CD14-positive monocyte (primary cell): ENCODE measurements around the gene MYZAP. TPM values are rescaled to one million over a fixed set of nuclear protein-coding genes. Genes with fewer than 3 reads are reported as not detected.
A peak's percentile ranks its signal among the peaks of the same experiment; 100 is the strongest.

Experiments
- DNase-seq, 3 donors: peaks; one replicate each; pipeline ENCODE4 v3.0.0-alpha.2; 2011 to 2022
- H2AFZ ChIP-seq: 2 replicates; pipeline ENCODE4 v1.6.0; 2012; ENCODE audit warnings: mild to moderate bottlenecking, low read depth, low read length, inconsistent platforms; ENCODE audit not compliant: insufficient read depth, poor library complexity, severe bottlenecking
- H3K27ac ChIP-seq, 2 donors: 1 replicate in 1 of 2; 2 replicates in 1 of 2; pipeline ENCODE4 v1.5.1; 2012 to 2013; ENCODE audit warnings: low read length in 2 of 2, control low read depth in 1 of 2, inconsistent platforms in 1 of 2, low read depth in 1 of 2, mild to moderate bottlenecking in 1 of 2
- H3K27me3 ChIP-seq, 2 donors: one replicate each; pipeline versions ENCODE4 v1.6.0 to v1.6.1; 2011 to 2013; ENCODE audit warnings: low read length in 2 of 2; ENCODE audit not compliant: control insufficient read depth in 2 of 2, insufficient read depth in 2 of 2
- H3K36me3 ChIP-seq, 2 donors: replicated peaks in 1 of 2; 1 replicate in 1 of 2; 2 replicates in 1 of 2; pipeline versions ENCODE4 v1.5.1 to v1.6.1; 2012 to 2013; ENCODE audit warnings: low read length in 2 of 2, control low read depth in 1 of 2, inconsistent platforms in 1 of 2, mild to moderate bottlenecking in 1 of 2; ENCODE audit not compliant: insufficient read depth in 2 of 2, control insufficient read depth in 1 of 2
- H3K4me1 ChIP-seq, 2 donors: 1 replicate in 1 of 2; 2 replicates in 1 of 2; pipeline versions ENCODE4 v1.5.1 to v1.6.1; 2012 to 2013; ENCODE audit warnings: low read length in 2 of 2, control low read depth in 1 of 2, inconsistent platforms in 1 of 2, mild to moderate bottlenecking in 1 of 2, moderate library complexity in 1 of 2; ENCODE audit not compliant: insufficient read depth in 2 of 2, control insufficient read depth in 1 of 2
- H3K4me2 ChIP-seq: replicated peaks from 2 replicates; pipeline ENCODE3; 2012; ENCODE audit warnings: low read length, moderate library complexity, mild to moderate bottlenecking; ENCODE audit not compliant: poor library complexity, severe bottlenecking; ENCODE audit errors: extremely low read depth
- H3K4me3 ChIP-seq, 3 experiments: fragments of 200-600 bp in 1 of 3; sonication (generic) in 1 of 3; replicated peaks in 1 of 3; 1 replicate in 2 of 3; 2 replicates in 1 of 3; pipeline ENCODE4 v1.5.1; 2011 to 2013; ENCODE audit warnings: low read length in 3 of 3, mild to moderate bottlenecking in 3 of 3, control low read depth in 2 of 3, low read depth in 2 of 3, inconsistent platforms in 1 of 3, moderate library complexity in 1 of 3
- H3K79me2 ChIP-seq: 2 replicates; pipeline ENCODE4 v1.6.0; 2012; ENCODE audit warnings: mild to moderate bottlenecking, control low read depth, inconsistent platforms, low read length, moderate library complexity; ENCODE audit not compliant: insufficient read depth
- H3K9ac ChIP-seq: 2 replicates; pipeline ENCODE4 v1.6.0; 2017; ENCODE audit warnings: low read length, mild to moderate bottlenecking; ENCODE audit not compliant: insufficient read depth, poor library complexity, severe bottlenecking
- H3K9me3 ChIP-seq, 2 donors: replicated peaks in 1 of 2; 1 replicate in 1 of 2; 2 replicates in 1 of 2; pipeline versions ENCODE4 v1.5.1 to v1.6.1; 2012 to 2013; ENCODE audit warnings: low read length in 2 of 2, control low read depth in 1 of 2; ENCODE audit not compliant: control insufficient read depth in 1 of 2, insufficient read depth in 1 of 2
- H4K20me1 ChIP-seq: 2 replicates; pipeline ENCODE4 v1.6.0; 2012; ENCODE audit warnings: mild to moderate bottlenecking, low read length, control low read depth, moderate library complexity; ENCODE audit not compliant: insufficient read depth
- H3K27ac Mint-ChIP-seq, 7 donors: one replicate each; pipeline ENCODE4 v1.8.0; 2020; ENCODE audit warnings: mild to moderate bottlenecking in 7 of 7, mixed read lengths in 7 of 7, moderate library complexity in 6 of 7, inconsistent platforms in 2 of 7
- H3K27me3 Mint-ChIP-seq, 3 donors: one replicate each; pipeline ENCODE4 v1.8.0; 2021 to 2022; ENCODE audit warnings: low read depth in 3 of 3, mild to moderate bottlenecking in 3 of 3, mixed read lengths in 3 of 3, moderate library complexity in 3 of 3, inconsistent platforms in 1 of 3
- H3K36me3 Mint-ChIP-seq, 2 donors: one replicate each; pipeline ENCODE4 v1.8.0; 2020; ENCODE audit warnings: mixed read lengths in 2 of 2, inconsistent platforms in 1 of 2, mild to moderate bottlenecking in 1 of 2
- H3K4me1 Mint-ChIP-seq: one replicate; pipeline ENCODE4 v1.8.0; 2020; ENCODE audit warnings: mild to moderate bottlenecking, mixed read lengths
- H3K4me3 Mint-ChIP-seq, 2 donors: one replicate each; pipeline ENCODE4 v1.8.0; 2020; ENCODE audit warnings: mild to moderate bottlenecking in 2 of 2, mixed read lengths in 2 of 2, moderate library complexity in 1 of 2
- H3K9me3 Mint-ChIP-seq, 7 donors: one replicate each; pipeline ENCODE4 v1.8.0; 2020 to 2022; ENCODE audit warnings: mixed read lengths in 7 of 7, mild to moderate bottlenecking in 6 of 7, moderate library complexity in 6 of 7, inconsistent platforms in 2 of 7
- WGBS: methylation state at CpG from one replicate; pipeline ENCODE4 v1.1.5; 2013; ENCODE audit warnings: missing lambda C conversion rate; ENCODE audit not compliant: insufficient coverage; 5-methylcytosine and 5-hydroxymethylcytosine counted together
- intact Hi-C, 2 donors: fragments of 100-400 bp; cut with micrococcal nuclease; formaldehyde crosslinking; loops; one replicate each; pipeline versions ENCODE4 v1.15.0 to v1.15.1; 2023
- polyA plus RNA-seq, 3 donors: library from polyadenylated mRNA; depleted of rRNA in 1 of 3; unstranded in 2 of 3; stranded (reverse) in 1 of 3; fragments of 300-500 nt in 2 of 3; fragments of >200 nt in 1 of 3; fragmentation: Illumina TruSeq in 2 of 3; gene quantifications; 1 replicate in 2 of 3; 2 replicates in 1 of 3; pipeline ENCODE4 v1.2.3, GENCODE V29; 2012 to 2021
- TF ChIP-seq, protein P1 (sequence below): fragments of 200-600 bp; IDR thresholded peaks from one replicate; pipeline ENCODE4 v1.8.0; 2022; ENCODE audit warnings: antibody characterized with exemption, mild to moderate bottlenecking

MYZAP gene
- polyA plus RNA-seq, 3 donors, result 0.12 to 0.13 TPM; not detected in 1

GRCh38 chr15:57720867-57721266 is 129.2 kb downstream of the MYZAP start:
- Histone ChIP-seq H3K27ac (no peak overlapping the region), H3K79me2 (no peaks in the 10 kb centered on the region), H2AFZ (no peak overlapping the region), H3K9ac (no peak overlapping the region), H3K4me1 (no peaks in the 10 kb centered on the region), H3K27me3 (no peaks in the 10 kb centered on the region), H3K4me2 (no peak overlapping the region), H3K4me3 (no peak overlapping the region), H4K20me1 (peaks cover 5% of the 10 kb centered on the region), H3K36me3 (peaks cover 16 to 34% of the 10 kb centered on the region in 2 donors), H3K9me3 (no peaks in the 10 kb centered on the region)
- TF ChIP-seq, protein P1, sequence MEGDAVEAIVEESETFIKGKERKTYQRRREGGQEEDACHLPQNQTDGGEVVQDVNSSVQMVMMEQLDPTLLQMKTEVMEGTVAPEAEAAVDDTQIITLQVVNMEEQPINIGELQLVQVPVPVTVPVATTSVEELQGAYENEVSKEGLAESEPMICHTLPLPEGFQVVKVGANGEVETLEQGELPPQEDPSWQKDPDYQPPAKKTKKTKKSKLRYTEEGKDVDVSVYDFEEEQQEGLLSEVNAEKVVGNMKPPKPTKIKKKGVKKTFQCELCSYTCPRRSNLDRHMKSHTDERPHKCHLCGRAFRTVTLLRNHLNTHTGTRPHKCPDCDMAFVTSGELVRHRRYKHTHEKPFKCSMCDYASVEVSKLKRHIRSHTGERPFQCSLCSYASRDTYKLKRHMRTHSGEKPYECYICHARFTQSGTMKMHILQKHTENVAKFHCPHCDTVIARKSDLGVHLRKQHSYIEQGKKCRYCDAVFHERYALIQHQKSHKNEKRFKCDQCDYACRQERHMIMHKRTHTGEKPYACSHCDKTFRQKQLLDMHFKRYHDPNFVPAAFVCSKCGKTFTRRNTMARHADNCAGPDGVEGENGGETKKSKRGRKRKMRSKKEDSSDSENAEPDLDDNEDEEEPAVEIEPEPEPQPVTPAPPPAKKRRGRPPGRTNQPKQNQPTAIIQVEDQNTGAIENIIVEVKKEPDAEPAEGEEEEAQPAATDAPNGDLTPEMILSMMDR, result no peak
- Mint-ChIP-seq H3K9me3 (peaks cover 0 to 5% (median 2%) of the 10 kb centered on the region in 7 donors), H3K27me3 (no peaks in the 10 kb centered on the region), H3K4me3 (no peak overlapping the region), H3K4me1 (no peaks in the 10 kb centered on the region), H3K27ac (no peak overlapping the region), H3K36me3 (peaks cover 36 to 42% of the 10 kb centered on the region in 2 donors)
- intact Hi-C loops, result no loop called here
- WGBS, result no CpG with 5 or more reads among the region's 3 CpGs
- DNase-seq, result no peak

- Histone ChIP-seq H3K9ac (no peak overlapping the region), H3K9me3 (no peaks in the 10 kb centered on the region), H3K36me3 (no peaks in the 10 kb centered on the region), H3K27me3 (no peaks in the 10 kb centered on the region), H2AFZ (no peak overlapping the region), H3K4me2 (no peak overlapping the region), H3K4me3 (no peak overlapping the region), H3K79me2 (no peaks in the 10 kb centered on the region), H3K27ac (no peak overlapping the region), H3K4me1 (no peaks in the 10 kb centered on the region), H4K20me1 (no peaks in the 10 kb centered on the region)
- Mint-ChIP-seq H3K4me1 (no peaks in the 10 kb centered on the region), H3K4me3 (no peak overlapping the region), H3K9me3 (peaks cover 0 to 3% (median 2%) of the 10 kb centered on the region in 7 donors), H3K27ac (peak overlapping the region in 1 of 7 donors; percentile 6), H3K36me3 (peaks cover 3 to 8% of the 10 kb centered on the region in 2 donors), H3K27me3 (no peaks in the 10 kb centered on the region)
- DNase-seq, result no peak
- 100% methylated on average over 3 of the region's 3 CpGs for WGBS
- TF ChIP-seq, protein P1, result no peak
- intact Hi-C loops, result no loop called here
Observed at GRCh38 chr15:57726411-57726810, 134.7 kb downstream of the MYZAP start.
